Measurements from ENCODE around the gene CYP24A1.

CYP24A1 gene

GRCh38 chr20:54172856-54173652 lies 732 bp downstream of the CYP24A1 start:
- ATAC-seq (no peak), DNase-seq (peak; percentile 10)

GRCh38 chr20:54172532-54172855 lies 1.3 kb downstream of the CYP24A1 start:
- no peak for ATAC-seq
- DNase-seq, result no peak

- DNase-seq, result no peak
Measured at GRCh38 chr20:54170963-54171362, 2.8 kb downstream of the CYP24A1 start.

GRCh38 chr20:54170026-54170471 lies 3.7 kb downstream of the CYP24A1 start:
- DNase-seq (no peak), ATAC-seq (no peak)

More at GRCh38 chr20:54170963-54171362, 2.8 kb downstream of the CYP24A1 start:
- no peak for ATAC-seq

- no peak for DNase-seq
- ATAC-seq, result no peak
Measured at GRCh38 chr20:54168961-54169862, 4.6 kb downstream of the CYP24A1 start.

GRCh38 chr20:54167909-54168872 lies 5.6 kb downstream of the CYP24A1 start:
- ATAC-seq, result peak; percentile 6

GRCh38 chr20:54166987-54167662 lies 6.7 kb downstream of the CYP24A1 start:
- no peak for ATAC-seq
- DNase-seq, result no peak

More at GRCh38 chr20:54167909-54168872, 5.6 kb downstream of the CYP24A1 start:
- DNase-seq, result no peak

- DNase-seq (no peak), ATAC-seq (no peak)
Measured at GRCh38 chr20:54165803-54166202, 8.0 kb downstream of the CYP24A1 start.

GRCh38 chr20:54165014-54165413 lies 8.8 kb downstream of the CYP24A1 start:
- DNase-seq, result no peak
- no peak for ATAC-seq

GRCh38 chr20:54163402-54163801 lies 10.4 kb downstream of the CYP24A1 start:
- DNase-seq, result no peak
- no peak for ATAC-seq

- no peak for DNase-seq
- no peak for ATAC-seq
Measured at GRCh38 chr20:54162378-54163009, 11.3 kb downstream of the CYP24A1 start.

GRCh38 chr20:54161821-54162149 lies 12.0 kb downstream of the CYP24A1 start:
- no peak for ATAC-seq
- DNase-seq, result no peak

GRCh38 chr20:54161008-54161820 lies 12.6 kb downstream of the CYP24A1 start:
- ATAC-seq (no peak), DNase-seq (no peak)

GRCh38 chr20:54160065-54161007 lies 13.4 kb downstream of the CYP24A1 start:
- no peak for ATAC-seq
- DNase-seq, result no peak

- DNase-seq, result no peak
- ATAC-seq, result no peak
Measured at GRCh38 chr20:54158856-54159418, 14.8 kb downstream of the CYP24A1 start.

GRCh38 chr20:54158226-54158625 lies 15.6 kb downstream of the CYP24A1 start:
- ATAC-seq (no peak), DNase-seq (no peak)

- ATAC-seq, result no peak
- DNase-seq, result no peak
Measured at GRCh38 chr20:54156981-54157835, 16.6 kb downstream of the CYP24A1 start.

- no peak for DNase-seq
- no peak for ATAC-seq
Measured at GRCh38 chr20:54156522-54156921, 17.3 kb downstream of the CYP24A1 start.
